H1 (cell line): ENCODE data around the gene PDCD6IP. TPM values are rescaled to one million over a fixed set of nuclear protein-coding genes. Genes with fewer than 3 reads are reported as not detected.

ENCODE experiments used
- CTCF ChIA-PET: fragments of 300-600 bp; sonication (Branson Sonifier 250); formaldehyde crosslinking; loops from one replicate; lab custom pipeline; 2021; ENCODE audit not compliant: partially characterized antibody; lab: Charles Lee
- POLR2A ChIA-PET: fragments of 300-600 bp; sonication (Branson Sonifier 250); formaldehyde crosslinking; loops from one replicate; lab custom pipeline; 2021; ENCODE audit warnings: inconsistent platforms; ENCODE audit not compliant: partially characterized antibody; lab: Charles Lee
- DNase-seq, 2 experiments: peaks; one replicate each; pipeline versions ENCODE4 v3.0.0 to v3.0.0-alpha.2; 2010 to 2022; ENCODE audit warnings: low spot score in 2 of 2, low read depth in 1 of 2, mixed read lengths in 1 of 2
- FAIRE-seq: peaks from 2 replicates; lab custom pipeline; 2011; peaks lifted over from hg19 to GRCh38; lab: Jason Lieb, UNC
- H2AFZ ChIP-seq: 2 replicates; pipeline ENCODE4 v1.8.1; 2012; ENCODE audit warnings: low read length, inconsistent platforms
- H2AK5ac ChIP-seq: 2 replicates; pipeline ENCODE4 v1.6.1; 2013; ENCODE audit warnings: low read depth, low read length
- H2BK120ac ChIP-seq: replicated peaks from 2 replicates; pipeline ENCODE3; 2013; ENCODE audit warnings: low read depth, low read length, inconsistent platforms
- H2BK12ac ChIP-seq: 2 replicates; pipeline ENCODE4 v1.6.1; 2013; ENCODE audit warnings: low read depth, low read length
- H2BK15ac ChIP-seq: 2 replicates; pipeline ENCODE4 v1.6.1; 2013; ENCODE audit warnings: low read length
- H2BK20ac ChIP-seq: 2 replicates; pipeline ENCODE4 v1.6.1; 2013; ENCODE audit warnings: low read length
- H2BK5ac ChIP-seq: 2 replicates; pipeline ENCODE4 v1.6.1; 2013; ENCODE audit warnings: low read depth, low read length
- H3K14ac ChIP-seq: 2 replicates; pipeline ENCODE4 v1.6.1; 2013; ENCODE audit warnings: inconsistent platforms; ENCODE audit not compliant: insufficient read length
- H3K18ac ChIP-seq: 2 replicates; pipeline ENCODE4 v1.6.1; 2013; ENCODE audit warnings: low read length; ENCODE audit errors: extremely low read depth
- H3K23ac ChIP-seq: 2 replicates; pipeline ENCODE4 v1.6.1; 2013; ENCODE audit warnings: inconsistent platforms; ENCODE audit not compliant: insufficient read length
- H3K23me2 ChIP-seq: 2 replicates; pipeline ENCODE4 v1.6.1; 2013; ENCODE audit warnings: low read depth, low read length
- H3K27ac ChIP-seq: 2 replicates; pipeline ENCODE4 v1.6.1; 2011; ENCODE audit warnings: low read depth, low read length, inconsistent platforms
- H3K27me3 ChIP-seq, 4 experiments: replicated peaks in 1 of 4; 1 replicate in 1 of 4; 2 replicates in 3 of 4; pipeline versions ENCODE4 v1.6.1 to v1.8.1; 2011 to 2013; ENCODE audit warnings: low read length in 3 of 4, mild to moderate bottlenecking in 3 of 4, inconsistent platforms in 2 of 4, mixed read lengths in 2 of 4, moderate library complexity in 1 of 4; ENCODE audit not compliant: control insufficient read depth in 3 of 4, insufficient read depth in 3 of 4; ENCODE audit errors: extremely low read depth in 1 of 4
- H3K36me3 ChIP-seq, 4 experiments: 2 replicates each; pipeline versions ENCODE4 v1.6.1 to v1.8.1; 2011 to 2013; ENCODE audit warnings: mild to moderate bottlenecking in 4 of 4, low read length in 3 of 4, moderate library complexity in 2 of 4, control low read depth in 1 of 4, inconsistent platforms in 1 of 4; ENCODE audit not compliant: insufficient read depth in 4 of 4, control insufficient read depth in 2 of 4
- H3K4ac ChIP-seq: replicated peaks from 2 replicates; pipeline ENCODE3; 2013; ENCODE audit warnings: low read length, low read depth, mixed read lengths, inconsistent platforms; ENCODE audit not compliant: insufficient read length
- H3K4me1 ChIP-seq, 4 experiments: replicated peaks in 1 of 4; 1 replicate in 1 of 4; 2 replicates in 3 of 4; pipeline versions ENCODE4 v1.6.1 to v1.8.1; 2011 to 2013; ENCODE audit warnings: low read length in 3 of 4, inconsistent platforms in 2 of 4, mixed read lengths in 1 of 4; ENCODE audit not compliant: insufficient read depth in 4 of 4, control insufficient read depth in 3 of 4
- H3K4me2 ChIP-seq, 2 experiments: 2 replicates each; pipeline versions ENCODE4 v1.6.1 to v1.8.1; 2011 to 2013; ENCODE audit warnings: low read depth in 2 of 2, low read length in 2 of 2, control low read depth in 1 of 2, inconsistent platforms in 1 of 2, mild to moderate bottlenecking in 1 of 2; ENCODE audit not compliant: insufficient read depth in 1 of 2
- H3K4me3 ChIP-seq, 4 experiments: fragments of 200-600, 300-600 bp in 1 of 4; sonication (generic), shearing (Covaris generic), sonication (Bioruptor Twin) in 1 of 4; 2 replicates each; pipeline versions ENCODE4 v1.5.1 to v1.8.1; 2011 to 2016; ENCODE audit warnings: low read length in 4 of 4, low read depth in 3 of 4, control low read depth in 2 of 4, inconsistent platforms in 2 of 4, mild to moderate bottlenecking in 2 of 4, mixed read lengths in 1 of 4, moderate library complexity in 1 of 4; ENCODE audit not compliant: insufficient read depth in 2 of 4; ENCODE audit errors: extremely low read depth in 1 of 4
- H3K56ac ChIP-seq: replicated peaks from 2 replicates; pipeline ENCODE3; 2013; ENCODE audit warnings: low read depth, mild to moderate bottlenecking, mixed read lengths, low read length, inconsistent platforms; ENCODE audit not compliant: insufficient read length
- H3K79me1 ChIP-seq: 2 replicates; pipeline ENCODE4 v1.6.1; 2013; ENCODE audit warnings: low read depth, low read length, control low read depth
- H3K79me2 ChIP-seq, 2 experiments: 2 replicates each; pipeline versions ENCODE4 v1.6.1 to v1.8.1; 2012 to 2013; ENCODE audit warnings: low read length in 2 of 2, mild to moderate bottlenecking in 2 of 2, inconsistent platforms in 1 of 2; ENCODE audit not compliant: insufficient read depth in 2 of 2, control insufficient read depth in 1 of 2
- H3K9ac ChIP-seq, 4 experiments: replicated peaks in 1 of 4; 1 replicate in 1 of 4; 2 replicates in 3 of 4; pipeline versions ENCODE4 v1.6.1 to v1.8.1; 2011 to 2013; ENCODE audit warnings: low read depth in 3 of 4, low read length in 3 of 4, control low read depth in 2 of 4, mild to moderate bottlenecking in 2 of 4, moderate library complexity in 2 of 4, inconsistent platforms in 1 of 4; ENCODE audit errors: extremely low read depth in 1 of 4
- H3K9me3 ChIP-seq, 2 experiments: 2 replicates each; pipeline versions ENCODE4 v1.6.1 to v1.8.1; 2012 to 2013; ENCODE audit warnings: mild to moderate bottlenecking in 2 of 2, moderate library complexity in 2 of 2, control low read depth in 1 of 2, inconsistent platforms in 1 of 2, low read depth in 1 of 2, low read length in 1 of 2, mixed read lengths in 1 of 2; ENCODE audit not compliant: insufficient read depth in 2 of 2
- H4K20me1 ChIP-seq, 2 experiments: replicated peaks in 1 of 2; 2 replicates each; pipeline versions ENCODE3 to v1.8.1; 2011 to 2013; ENCODE audit warnings: inconsistent platforms in 2 of 2, low read length in 2 of 2, mild to moderate bottlenecking in 1 of 2; ENCODE audit not compliant: insufficient read depth in 2 of 2, control insufficient read depth in 1 of 2
- H4K5ac ChIP-seq: 2 replicates; pipeline ENCODE4 v1.6.1; 2013; ENCODE audit warnings: low read length, low read depth, mixed read lengths, inconsistent platforms; ENCODE audit not compliant: insufficient read length
- H4K8ac ChIP-seq: 2 replicates; pipeline ENCODE4 v1.8.0; 2013; ENCODE audit warnings: mild to moderate bottlenecking, moderate library complexity, low read length, inconsistent platforms; ENCODE audit not compliant: insufficient read depth; ENCODE audit errors: extremely low read depth
- H4K91ac ChIP-seq: replicated peaks from 2 replicates; pipeline ENCODE3; 2013; ENCODE audit warnings: low read length, mixed read lengths, inconsistent platforms; ENCODE audit not compliant: insufficient read length
- ASH2L ChIP-seq: fragments of 200-600, 300-600 bp; sonication (generic); IDR thresholded peaks from one replicate; pipeline ENCODE4 v1.7.1; 2017; ENCODE audit warnings: low read length
- CTBP2 ChIP-seq: IDR thresholded peaks from 2 replicates; pipeline ENCODE4 v1.7.0; 2011; ENCODE audit warnings: borderline replicate concordance, mild to moderate bottlenecking, moderate library complexity, mixed read lengths, low read length; ENCODE audit not compliant: insufficient read depth, insufficient read length
- EGR1 ChIP-seq: IDR thresholded peaks from 2 replicates; pipeline ENCODE4 v1.6.1; 2011; ENCODE audit warnings: low read depth, low read length, borderline replicate concordance
- TAF1 ChIP-seq: IDR thresholded peaks from 2 replicates; pipeline ENCODE4 v1.6.1; 2011; ENCODE audit warnings: mild to moderate bottlenecking, low read depth, low read length
- TBP ChIP-seq: IDR thresholded peaks from 2 replicates; pipeline ENCODE4 v1.6.1; 2011; ENCODE audit warnings: low read depth, low read length, improper control_type of control experiment
- WGBS, 2 experiments: shearing (Covaris generic) in 1 of 2; methylation state at CpG; one replicate each; pipeline versions ENCODE4 v1.1.6 to v1.1.7; 2013 to 2015; ENCODE audit warnings: low lambda C conversion rate in 2 of 2, mixed read lengths in 2 of 2, inconsistent platforms in 1 of 2, low coverage in 1 of 2, missing lambda C conversion rate in 1 of 2; ENCODE audit not compliant: insufficient replicate concordance in 2 of 2, insufficient coverage in 1 of 2, insufficient read length in 1 of 2; ENCODE audit errors: extremely low coverage in 1 of 2, missing lambda C conversion rate in 1 of 2; 5-methylcytosine and 5-hydroxymethylcytosine counted together
- polyA plus RNA-seq, 7 experiments: library from polyadenylated mRNA; depleted of rRNA in 3 of 7; stranded (reverse) in 5 of 7; unstranded in 2 of 7; fragments of >200 nt in 5 of 7; fragments of 200-250 nt in 2 of 7; gene quantifications; 1 replicate in 5 of 7; 2 replicates in 1 of 7; 4 replicates in 1 of 7; pipeline versions ENCODE4 v1.2.1 to v1.2.3, GENCODE V29; 2011 to 2013; ENCODE audit warnings: missing spikeins in 2 of 7, mixed read lengths in 2 of 7
- total RNA-seq: library from RNA; stranded (reverse); fragmentation: NEBNext Ultra II Directional; extraction: Animal tissue kit (Norgen Biotek cat#: 25700); gene quantifications from 2 replicates; pipeline ENCODE4 v1.2.1, GENCODE V29; 2021

PDCD6IP gene
- total and polyA plus RNA-seq, 2 of the 8 experiments (the other 6 are each of a cell fraction or from before 2014, with no cell fraction given): 61.7 to 155 TPM

DNA sequence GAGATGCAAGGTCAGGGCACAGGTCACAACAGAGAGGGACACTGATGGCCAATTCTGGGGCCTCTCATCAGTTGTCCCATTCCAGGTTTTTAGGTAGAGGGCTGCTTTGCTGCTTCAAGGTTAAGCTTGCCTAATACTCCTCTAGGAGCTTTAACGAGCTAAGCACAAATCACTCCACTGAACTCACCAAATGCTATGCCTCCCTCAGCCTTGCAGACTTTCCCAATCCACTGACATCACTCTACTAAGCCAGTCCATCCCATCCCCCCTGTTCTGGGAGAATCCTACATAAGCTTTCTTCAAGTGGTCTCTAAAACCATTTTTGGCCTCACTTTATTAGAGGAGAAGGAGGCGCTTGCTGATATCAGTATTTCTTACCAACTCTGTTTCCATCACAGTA is 24.8 kb upstream of the PDCD6IP start:
- H3K4ac ChIP-seq: no peak overlapping the region
- ChIA-PET CTCF (interaction anchor here (0.5 to 6.3 kb wide), 6 partner anchors 9 to 235 kb away, joined by 3 to 50 read pairs (median 4); no protein-coding TSS in a partner anchor), POLR2A (interaction anchor here (0.6 to 0.8 kb wide), 3 partner anchors 25 to 168 kb away, joined by 3 read pairs; partner anchors contain the start of gene PDCD6IP)
- no peak for FAIRE-seq
- no peak overlapping the region for H2BK12ac ChIP-seq
- H2AK5ac ChIP-seq: no peak overlapping the region
- H3K79me1 ChIP-seq: no peaks in the 10 kb centered on the region
- no peak overlapping the region for H3K18ac ChIP-seq
- no peaks in the 10 kb centered on the region for H3K9me3 ChIP-seq
- H2BK15ac ChIP-seq: no peak overlapping the region
- 0 out of 2 replicates have a peak overlapping the region, but pooled peaks have one; percentile 28 for H2AFZ ChIP-seq
- H2BK120ac ChIP-seq: no peak overlapping the region
- no peak overlapping the region for H3K14ac ChIP-seq
- H2BK5ac ChIP-seq: no peak overlapping the region
- H3K23me2 ChIP-seq: no peaks in the 10 kb centered on the region
- TF ChIP-seq CTBP2 (no peak), EGR1 (no peak), ASH2L (no peak), TBP (no peak), TAF1 (no peak)
- no peak overlapping the region for H4K5ac ChIP-seq
- no peaks in the 10 kb centered on the region for H3K36me3 ChIP-seq
- H3K27ac ChIP-seq: no peak overlapping the region
- H3K4me3 ChIP-seq: no peak overlapping the region
- H3K4me2 ChIP-seq: no peak overlapping the region
- no peak overlapping the region for H4K8ac ChIP-seq
- H3K9ac ChIP-seq: no peak overlapping the region
- 82% methylated on average over 2 of the region's 2 CpGs; no CpG with 5 or more reads in 1 of the 2 experiments for WGBS, 2 experiments
- H4K20me1 ChIP-seq: no peaks in the 10 kb centered on the region
- H3K27me3 ChIP-seq: no peaks in the 10 kb centered on the region
- no peaks in the 10 kb centered on the region for H3K4me1 ChIP-seq
- H3K23ac ChIP-seq: no peak overlapping the region
- no peaks in the 10 kb centered on the region for H3K79me2 ChIP-seq
- no peak for DNase-seq
- no peak overlapping the region for H3K56ac ChIP-seq
- no peak overlapping the region for H4K91ac ChIP-seq
- no peak overlapping the region for H2BK20ac ChIP-seq
